ENCODE measurements around the gene NFS1. TPM values are rescaled to one million over a fixed set of nuclear protein-coding genes. Genes with fewer than 3 reads are reported as not detected.

The NFS1 gene
- total RNA-seq, 1 experiment from 2014 or later: 44.6 TPM

DNA sequence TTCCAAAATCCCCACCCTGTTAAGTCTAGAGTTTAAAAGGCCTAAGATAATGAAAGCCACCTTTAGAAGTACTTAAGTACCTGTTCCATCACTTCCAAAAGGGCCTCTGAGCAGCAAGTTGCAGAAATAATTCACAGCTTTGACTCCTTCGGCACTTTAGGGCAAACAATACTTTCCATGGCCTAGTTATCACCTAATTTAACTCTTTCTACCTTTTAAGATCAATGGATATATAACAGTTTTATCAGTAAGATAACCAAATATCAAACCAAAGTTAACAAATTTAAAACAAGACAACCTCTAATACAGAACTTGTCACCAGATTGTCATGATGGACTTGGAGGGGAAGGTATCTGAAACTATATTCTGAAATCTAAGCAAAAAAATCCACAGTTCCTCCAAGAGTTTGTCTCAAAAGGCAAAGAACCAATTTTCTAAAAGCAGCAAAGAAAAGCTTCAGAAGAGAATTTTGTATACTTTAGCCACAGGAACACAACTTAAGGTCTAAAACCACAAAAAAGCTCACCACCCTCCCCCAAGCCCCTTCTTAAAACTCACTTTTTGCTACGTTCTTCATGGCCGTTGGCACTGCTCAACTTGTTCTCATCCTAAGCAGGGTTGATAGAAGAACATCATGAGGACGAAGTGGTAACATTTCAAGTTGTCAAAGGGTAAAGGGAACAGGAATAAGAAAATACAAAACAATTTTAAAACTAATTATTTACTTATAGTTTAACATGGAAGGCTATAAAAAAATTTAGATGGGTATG, 39.4 kb upstream of the NFS1 start:
- TF ChIP-seq, protein P1, sequence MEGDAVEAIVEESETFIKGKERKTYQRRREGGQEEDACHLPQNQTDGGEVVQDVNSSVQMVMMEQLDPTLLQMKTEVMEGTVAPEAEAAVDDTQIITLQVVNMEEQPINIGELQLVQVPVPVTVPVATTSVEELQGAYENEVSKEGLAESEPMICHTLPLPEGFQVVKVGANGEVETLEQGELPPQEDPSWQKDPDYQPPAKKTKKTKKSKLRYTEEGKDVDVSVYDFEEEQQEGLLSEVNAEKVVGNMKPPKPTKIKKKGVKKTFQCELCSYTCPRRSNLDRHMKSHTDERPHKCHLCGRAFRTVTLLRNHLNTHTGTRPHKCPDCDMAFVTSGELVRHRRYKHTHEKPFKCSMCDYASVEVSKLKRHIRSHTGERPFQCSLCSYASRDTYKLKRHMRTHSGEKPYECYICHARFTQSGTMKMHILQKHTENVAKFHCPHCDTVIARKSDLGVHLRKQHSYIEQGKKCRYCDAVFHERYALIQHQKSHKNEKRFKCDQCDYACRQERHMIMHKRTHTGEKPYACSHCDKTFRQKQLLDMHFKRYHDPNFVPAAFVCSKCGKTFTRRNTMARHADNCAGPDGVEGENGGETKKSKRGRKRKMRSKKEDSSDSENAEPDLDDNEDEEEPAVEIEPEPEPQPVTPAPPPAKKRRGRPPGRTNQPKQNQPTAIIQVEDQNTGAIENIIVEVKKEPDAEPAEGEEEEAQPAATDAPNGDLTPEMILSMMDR (IDR thresholded peaks at IDR 0.05; ENCODE audit: unreplicated experiment): no peak
- Mint-ChIP-seq H3K27ac (ENCODE audit: unreplicated experiment) (peak overlapping the region; percentile 55), H3K27me3 (ENCODE audit: unreplicated experiment) (no peaks in the 10 kb centered on the region), H3K4me1 (ENCODE audit: low read depth, unreplicated experiment) (peaks cover 53% of the 10 kb centered on the region), H3K36me3 (ENCODE audit: insufficient read depth, unreplicated experiment) (peaks cover 98% of the 10 kb centered on the region), H3K9me3 (ENCODE audit: low read depth, unreplicated experiment) (no peaks in the 10 kb centered on the region), H3K4me3 (ENCODE audit: low read depth, unreplicated experiment) (peak overlapping the region; percentile 80)
- BruUV-seq (replicated peaks): no TSS peak
- intact Hi-C loops (cut with micrococcal nuclease; ENCODE audit: unreplicated experiment): loop anchor here (2.0 kb wide), 1 partner anchor 30 kb away; no protein-coding TSS in a partner anchor
- DNase-seq: no peak
- CTCF ChIA-PET: interaction anchor here (1.3 to 1.7 kb wide), 3 partner anchors 8 to 146 kb away, joined by 4 to 8 read pairs (median 5); no protein-coding TSS in a partner anchor

DNA sequence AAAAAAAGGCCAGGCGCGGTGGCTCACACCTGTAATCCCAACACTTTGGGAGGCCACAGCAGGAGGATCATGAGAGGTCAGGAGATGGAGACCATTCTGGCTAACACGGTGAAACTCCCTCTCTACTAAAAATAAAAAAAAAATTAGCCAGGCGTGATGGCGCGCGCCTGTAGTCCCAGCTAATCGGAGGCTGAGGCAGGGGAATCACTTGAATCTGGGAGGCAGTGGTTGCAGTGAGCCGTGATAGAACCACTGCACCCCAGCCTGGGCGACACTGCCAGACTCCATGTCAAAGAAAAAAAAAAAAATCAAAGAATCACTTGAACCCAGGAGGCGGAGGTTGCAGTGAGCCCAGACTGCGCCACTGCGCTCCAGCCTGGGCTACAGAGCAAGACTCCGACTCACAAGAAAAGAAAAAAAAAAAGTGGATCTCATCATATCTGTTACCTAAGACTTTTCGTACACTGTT, 38.7 kb upstream of the NFS1 start:
- peak overlapping the region; percentile 55 for H3K27ac Mint-ChIP-seq (ENCODE audit: unreplicated experiment)
- H3K4me3 Mint-ChIP-seq (ENCODE audit: low read depth, unreplicated experiment): peak overlapping the region; percentile 48
- TF ChIP-seq, protein P1 (IDR thresholded peaks at IDR 0.05; ENCODE audit: unreplicated experiment): no peak
- H3K9me3 Mint-ChIP-seq (ENCODE audit: low read depth, unreplicated experiment): no peaks in the 10 kb centered on the region
- no TSS peak for BruUV-seq (replicated peaks)
- intact Hi-C loops (cut with micrococcal nuclease; ENCODE audit: unreplicated experiment): loop anchor here (2.0 kb wide), 1 partner anchor 29 kb away; no protein-coding TSS in a partner anchor
- H3K36me3 Mint-ChIP-seq (ENCODE audit: insufficient read depth, unreplicated experiment): peaks cover 100% of the 10 kb centered on the region
- CTCF ChIA-PET: interaction anchor here (0.7 kb wide), 1 partner anchor 14 kb away, joined by 3 read pairs; no protein-coding TSS in a partner anchor
- no peak for DNase-seq
- no peaks in the 10 kb centered on the region for H3K27me3 Mint-ChIP-seq (ENCODE audit: unreplicated experiment)
- peaks cover 50% of the 10 kb centered on the region for H3K4me1 Mint-ChIP-seq (ENCODE audit: low read depth, unreplicated experiment)

DNA sequence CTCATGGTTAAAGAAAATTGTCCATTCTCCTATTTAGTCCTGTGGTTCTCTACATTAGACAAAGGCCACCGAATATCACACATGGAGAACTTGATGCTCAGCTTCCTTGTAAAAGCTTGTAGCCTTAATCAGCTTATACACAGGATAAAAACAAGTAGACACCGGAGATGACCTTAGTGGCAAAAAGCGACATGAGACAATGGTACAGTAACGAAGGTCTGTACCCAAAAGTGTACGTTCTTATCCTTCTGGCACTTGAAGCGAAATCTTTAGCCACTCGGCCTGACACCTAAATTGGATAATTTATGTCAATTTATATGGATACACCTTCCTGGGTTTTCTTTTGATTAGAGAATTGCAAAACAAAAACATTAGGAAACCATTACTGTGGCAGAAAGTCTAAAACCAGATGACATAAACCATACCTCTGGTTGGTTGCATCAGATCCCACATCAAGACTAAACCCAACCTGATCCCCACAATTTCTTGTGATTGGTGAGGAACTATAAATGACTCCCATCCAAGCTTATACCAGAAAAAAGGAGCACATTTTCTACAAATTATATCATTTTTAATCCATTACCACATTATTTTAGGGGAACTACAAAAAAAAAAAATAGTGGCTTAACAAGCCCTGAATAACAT, 36.8 kb upstream of the NFS1 start:
- Mint-ChIP-seq H3K36me3 (ENCODE audit: insufficient read depth, unreplicated experiment) (peaks cover 100% of the 10 kb centered on the region), H3K27me3 (ENCODE audit: unreplicated experiment) (no peaks in the 10 kb centered on the region), H3K4me1 (ENCODE audit: low read depth, unreplicated experiment) (peaks cover 48% of the 10 kb centered on the region), H3K4me3 (ENCODE audit: low read depth, unreplicated experiment) (peak overlapping the region; percentile 28), H3K9me3 (ENCODE audit: low read depth, unreplicated experiment) (no peaks in the 10 kb centered on the region), H3K27ac (ENCODE audit: unreplicated experiment) (peak overlapping the region; percentile 42)
- intact Hi-C loops (cut with micrococcal nuclease; ENCODE audit: unreplicated experiment): no loop called here
- CTCF ChIA-PET: interaction anchor here (0.5 to 1.3 kb wide), 5 partner anchors 33 to 116 kb away, joined by 3 to 6 read pairs (median 3); no protein-coding TSS in a partner anchor
- TF ChIP-seq, protein P1 (IDR thresholded peaks at IDR 0.05; ENCODE audit: unreplicated experiment): no peak
- BruUV-seq (replicated peaks): no TSS peak
- no peak for DNase-seq

DNA sequence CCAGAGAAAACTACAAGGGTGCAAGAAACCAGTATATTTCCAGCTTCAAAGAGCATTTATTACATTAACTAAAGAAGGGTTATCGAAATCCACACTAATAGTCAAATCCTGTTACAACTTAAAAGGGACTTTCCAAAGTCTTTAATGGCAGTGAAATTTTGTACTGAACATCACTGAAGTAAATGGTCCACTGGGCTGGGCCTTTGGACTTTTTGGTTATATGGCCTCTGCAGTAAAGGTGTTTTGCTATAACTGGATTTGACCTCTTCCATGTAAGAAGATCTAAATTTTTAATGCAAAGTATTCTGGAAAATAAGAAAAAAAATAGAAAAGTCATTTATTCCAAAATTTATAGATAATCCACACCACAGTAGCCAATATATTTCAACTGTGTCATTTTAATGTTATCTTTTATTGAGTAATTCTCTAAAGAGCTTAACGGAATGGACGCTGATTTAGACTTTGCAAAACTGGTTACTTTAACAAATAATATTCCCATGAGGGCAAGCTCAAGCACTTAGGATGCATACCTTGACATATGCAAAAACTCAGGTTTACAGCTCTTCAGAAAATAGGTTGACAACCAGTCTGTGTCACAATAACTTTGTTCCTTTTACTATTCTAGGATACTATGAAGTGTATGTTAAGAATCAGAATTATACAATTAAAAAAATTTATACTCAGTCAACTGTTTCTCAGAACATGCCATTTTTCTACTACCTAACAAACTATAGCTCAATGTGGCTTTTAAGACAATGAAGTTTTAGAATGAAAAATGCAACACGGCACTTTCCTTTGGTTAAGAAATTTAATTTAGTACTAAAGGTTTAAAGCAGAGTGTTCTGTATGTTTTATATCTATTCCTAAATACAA, 35.9 kb upstream of the NFS1 start:
- H3K36me3 Mint-ChIP-seq (ENCODE audit: insufficient read depth, unreplicated experiment): peaks cover 100% of the 10 kb centered on the region
- BruUV-seq (replicated peaks): no TSS peak
- CTCF ChIA-PET: interaction anchor here (1.3 kb wide), 2 partner anchors 34 to 58 kb away, joined by 3 to 4 read pairs; no protein-coding TSS in a partner anchor

More for the DNA sequence above, 35.9 kb upstream of the NFS1 start:
- intact Hi-C loops (cut with micrococcal nuclease; ENCODE audit: unreplicated experiment): no loop called here
- peak overlapping the region; percentile 5 for H3K27ac Mint-ChIP-seq (ENCODE audit: unreplicated experiment)
- DNase-seq: no peak
- H3K9me3 Mint-ChIP-seq (ENCODE audit: low read depth, unreplicated experiment): no peaks in the 10 kb centered on the region
- TF ChIP-seq, protein P1 (IDR thresholded peaks at IDR 0.05; ENCODE audit: unreplicated experiment): no peak
- H3K27me3 Mint-ChIP-seq (ENCODE audit: unreplicated experiment): no peaks in the 10 kb centered on the region
- peak overlapping the region; percentile 3 for H3K4me3 Mint-ChIP-seq (ENCODE audit: low read depth, unreplicated experiment)
- peaks cover 48% of the 10 kb centered on the region for H3K4me1 Mint-ChIP-seq (ENCODE audit: low read depth, unreplicated experiment)

Data from Calu3 (cell line).